Activated CD8-positive, alpha-beta memory T cell treated with anti-CD3 and anti-CD28 coated beads for 24 hours (primary cell): ENCODE data around the gene DISP2.

Experiments
- DNase-seq: peaks from one replicate; pipeline ENCODE4 v3.0.0-alpha.2; 2020

DISP2 gene

DNA sequence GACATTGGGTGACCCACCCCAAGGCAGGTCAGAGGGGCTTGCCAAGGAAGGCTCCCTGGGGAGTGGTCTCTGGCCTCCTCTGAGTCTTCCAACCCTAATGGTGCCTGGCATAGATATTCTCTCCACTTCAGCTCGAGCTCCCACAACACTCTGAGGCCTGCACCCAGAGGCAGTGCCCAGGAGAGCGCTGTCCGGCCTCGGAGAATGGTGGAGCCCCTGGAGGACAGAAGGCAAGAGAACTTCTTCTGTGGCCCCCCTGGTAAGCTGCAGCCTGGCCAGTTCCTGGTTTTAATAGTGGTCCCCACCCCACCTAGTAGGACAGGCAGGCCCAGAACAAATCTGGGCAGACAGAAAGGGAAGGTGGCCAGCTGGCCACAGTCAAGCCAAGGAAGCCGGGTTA, 7.0 kb downstream of the DISP2 start:
- no peak for DNase-seq

GRCh38 chr15:40365624-40366456, 7.8 kb downstream of the DISP2 start:
- DNase-seq = no peak

GRCh38 chr15:40366457-40367370, 8.7 kb downstream of the DISP2 start:
- no peak for DNase-seq

GRCh38 chr15:40367371-40367685, 9.3 kb downstream of the DISP2 start:
- no peak for DNase-seq

DNA sequence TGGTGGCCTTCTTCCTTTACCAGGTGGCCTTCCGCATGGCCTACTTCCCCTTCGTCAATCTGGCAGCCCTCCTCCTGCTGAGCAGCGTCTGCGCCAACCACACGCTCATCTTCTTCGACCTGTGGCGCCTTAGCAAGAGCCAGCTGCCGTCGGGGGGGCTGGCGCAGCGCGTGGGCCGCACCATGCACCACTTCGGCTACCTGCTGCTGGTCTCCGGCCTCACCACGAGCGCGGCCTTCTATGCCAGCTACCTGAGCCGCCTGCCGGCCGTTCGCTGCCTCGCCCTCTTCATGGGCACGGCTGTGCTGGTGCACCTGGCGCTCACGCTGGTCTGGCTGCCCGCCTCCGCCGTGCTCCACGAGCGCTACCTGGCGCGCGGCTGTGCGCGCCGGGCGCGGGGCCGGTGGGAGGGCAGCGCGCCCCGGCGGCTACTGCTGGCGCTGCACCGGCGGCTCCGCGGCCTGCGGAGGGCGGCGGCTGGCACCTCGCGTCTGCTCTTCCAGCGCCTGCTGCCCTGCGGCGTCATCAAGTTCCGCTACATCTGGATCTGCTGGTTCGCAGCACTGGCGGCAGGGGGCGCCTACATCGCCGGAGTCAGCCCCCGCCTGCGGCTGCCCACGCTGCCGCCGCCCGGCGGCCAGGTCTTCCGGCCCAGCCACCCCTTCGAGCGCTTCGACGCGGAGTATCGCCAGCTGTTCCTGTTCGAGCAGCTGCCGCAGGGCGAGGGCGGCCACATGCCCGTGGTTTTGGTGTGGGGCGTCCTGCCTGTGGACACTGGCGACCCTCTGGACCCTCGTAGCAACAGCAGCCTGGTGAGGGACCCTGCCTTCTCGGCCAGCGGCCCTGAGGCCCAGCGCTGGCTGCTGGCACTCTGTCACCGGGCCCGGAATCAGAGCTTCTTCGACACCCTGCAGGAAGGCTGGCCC, 9.9 kb downstream of the DISP2 start:
- DNase-seq = peak; percentile 89

- no peak for DNase-seq
Observed at GRCh38 chr15:40368719-40369473, 10.9 kb downstream of the DISP2 start.

- DNase-seq = no peak
Observed at GRCh38 chr15:40369474-40369869, 11.5 kb downstream of the DISP2 start.

GRCh38 chr15:40369971-40370370, 12.0 kb downstream of the DISP2 start:
- no peak for DNase-seq

DNA sequence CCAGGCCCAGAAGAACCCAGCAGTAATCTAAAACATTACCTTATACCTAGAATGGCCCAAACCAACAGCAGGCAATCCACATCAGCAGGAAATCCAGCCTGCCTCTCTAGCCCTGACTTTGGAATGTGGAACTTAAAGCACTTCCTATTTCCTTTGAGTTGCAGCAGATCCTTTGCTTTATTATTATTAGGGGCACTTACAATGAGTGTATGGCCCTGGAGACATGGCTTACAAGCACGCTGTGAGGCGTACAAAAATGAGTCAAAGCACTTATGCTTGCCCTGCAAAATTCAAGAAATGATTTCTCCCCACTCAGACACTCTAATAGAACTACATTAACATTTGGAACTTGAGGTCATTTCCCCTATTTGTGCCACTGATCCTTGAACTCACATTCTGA, 15.0 kb downstream of the DISP2 start:
- DNase-seq = no peak

DNA sequence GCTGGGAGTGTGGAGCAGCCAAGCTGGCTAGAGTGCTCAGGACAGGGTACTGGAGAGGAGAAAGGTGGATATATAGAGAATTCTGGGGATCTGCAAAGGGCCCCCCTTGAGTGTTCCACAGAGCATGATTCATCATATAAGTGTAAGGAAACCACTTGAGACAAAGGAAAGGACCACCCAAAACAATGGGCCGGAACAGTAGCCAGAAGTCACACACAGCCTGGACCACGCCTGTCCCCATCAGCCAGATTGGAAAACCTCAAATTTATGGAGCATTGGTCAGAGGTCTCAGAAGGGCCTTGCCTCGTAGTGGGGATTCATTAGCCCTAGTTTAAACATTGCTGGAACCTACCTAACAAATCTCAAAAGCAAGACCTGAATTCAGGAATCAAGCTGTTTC, 19.6 kb downstream of the DISP2 start:
- no peak for DNase-seq

GRCh38 chr15:40379374-40379773, 21.4 kb downstream of the DISP2 start:
- DNase-seq = no peak

- DNase-seq = no peak
Observed at GRCh38 chr15:40379853-40380252, 21.8 kb downstream of the DISP2 start.

GRCh38 chr15:40380636-40381035, 22.6 kb downstream of the DISP2 start:
- DNase-seq = no peak

- no peak for DNase-seq
Observed at GRCh38 chr15:40381818-40382529, 24.0 kb downstream of the DISP2 start.

- peak; percentile 97 for DNase-seq
Observed at GRCh38 chr15:40382580-40383456, 24.8 kb downstream of the DISP2 start, which contains the start of gene KNSTRN. TSS of gene KNSTRN (plus strand) at chr15:40382721. CDS start at chr15:40382836, 115 bp downstream.

DNA sequence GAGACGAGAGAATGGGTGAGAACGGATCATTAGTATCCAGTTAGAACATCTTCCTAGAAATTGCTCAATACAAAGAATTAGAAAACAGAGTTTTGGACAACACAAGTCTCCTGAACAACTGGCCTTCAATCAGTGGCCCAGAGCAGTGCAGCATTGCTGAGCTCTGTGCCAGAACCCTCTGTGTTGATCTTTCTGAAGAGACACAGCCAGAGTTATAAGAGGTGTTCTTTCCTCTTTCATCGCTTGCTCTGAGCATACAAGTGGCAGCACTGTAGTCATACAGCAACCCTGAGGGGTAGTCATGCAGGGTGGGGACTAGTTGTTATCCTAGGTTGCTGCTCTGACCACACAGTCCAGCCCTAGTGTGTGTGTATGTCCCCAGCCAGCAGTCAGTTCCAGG, 28.5 kb downstream of the DISP2 start:
- no peak for DNase-seq

- no peak for DNase-seq
Observed at GRCh38 chr15:40388941-40389823, 31.2 kb downstream of the DISP2 start.

DNA sequence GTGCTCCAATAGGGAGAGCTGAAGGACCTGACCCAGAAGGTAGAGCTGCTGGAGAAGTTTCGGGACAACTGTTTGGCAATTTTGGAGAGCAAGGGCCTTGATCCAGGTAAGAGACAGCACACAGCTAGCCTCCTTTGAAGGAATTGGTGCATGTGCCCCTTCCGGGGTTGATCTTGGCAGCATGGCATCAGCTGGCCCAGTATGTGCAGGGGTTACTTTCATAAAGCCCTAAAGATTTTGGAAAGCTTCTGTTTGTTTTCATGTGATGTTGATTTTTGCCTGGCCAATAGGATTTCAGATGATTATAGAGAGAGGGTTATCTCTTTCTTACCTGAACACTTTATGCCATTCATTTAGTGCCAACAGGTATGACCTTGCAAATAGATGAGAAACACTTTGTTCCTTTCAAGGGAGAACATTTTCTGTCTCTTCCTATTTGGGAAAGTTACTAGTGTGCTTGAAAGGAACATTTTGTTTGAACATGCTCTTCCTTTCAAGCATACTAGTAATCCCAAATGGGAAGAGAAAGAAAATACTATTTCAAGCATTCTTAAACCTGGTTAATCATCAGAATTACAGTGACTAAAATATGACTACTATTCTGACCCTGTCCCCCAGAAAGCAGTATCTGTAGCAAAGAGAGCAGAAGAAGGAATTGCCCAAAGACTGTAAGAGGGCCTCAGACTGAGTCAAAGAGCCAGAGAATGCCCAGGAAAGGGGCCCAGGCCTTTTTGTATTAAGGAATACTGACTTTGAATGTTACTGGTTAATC, 32.0 kb downstream of the DISP2 start:
- no peak for DNase-seq
